Loucy (cell line): ENCODE results near the gene ELL2.

ENCODE experiments used
- H2AFZ ChIP-seq: fragments of 200-600 bp; sonication (generic); 2 replicates; pipeline ENCODE4 v1.6.0; 2016; ENCODE audit warnings: antibody characterized with exemption, mild to moderate bottlenecking, low read length, moderate library complexity
- H3F3A ChIP-seq: fragments of 200-600 bp; 2 replicates; pipeline ENCODE4 v1.6.0; 2016; ENCODE audit warnings: antibody characterized with exemption, low read depth, mild to moderate bottlenecking
- H3K27me3 ChIP-seq: fragments of 200-600 bp; sonication (generic); 2 replicates; pipeline ENCODE4 v1.6.1; 2014; ENCODE audit warnings: low read length, mild to moderate bottlenecking; ENCODE audit not compliant: insufficient read depth, poor library complexity, severe bottlenecking
- H3K36me3 ChIP-seq: fragments of 200-600 bp; sonication (generic); 2 replicates; pipeline ENCODE4 v1.6.1; 2016; ENCODE audit warnings: low read length; ENCODE audit not compliant: insufficient read depth
- H3K4me1 ChIP-seq: fragments of 200-600 bp; sonication (generic); 2 replicates; pipeline ENCODE4 v1.5.1; 2014; ENCODE audit warnings: low read length, mild to moderate bottlenecking; ENCODE audit not compliant: insufficient read depth, poor library complexity, severe bottlenecking
- H3K4me2 ChIP-seq: fragments of 200-600 bp; sonication (generic); 2 replicates; pipeline ENCODE4 v1.6.0; 2014; ENCODE audit warnings: antibody characterized with exemption, low read length, low read depth, mild to moderate bottlenecking; ENCODE audit not compliant: poor library complexity, severe bottlenecking
- H3K4me3 ChIP-seq: fragments of 200-600 bp; sonication (generic); 2 replicates; pipeline ENCODE4 v1.5.1; 2014; ENCODE audit warnings: low read length, mild to moderate bottlenecking, mixed read lengths; ENCODE audit not compliant: poor library complexity, severe bottlenecking
- H3K79me2 ChIP-seq: fragments of 200-600 bp; sonication (generic); 2 replicates; pipeline ENCODE4 v1.6.1; 2014; ENCODE audit warnings: low read length; ENCODE audit not compliant: insufficient read depth
- H3K9ac ChIP-seq: fragments of 200-600 bp; sonication (generic); 2 replicates; pipeline ENCODE4 v1.6.0; 2014; ENCODE audit warnings: mild to moderate bottlenecking, low read depth, low read length, moderate library complexity; ENCODE audit not compliant: poor library complexity, severe bottlenecking
- H3K9me2 ChIP-seq: fragments of 200-600 bp; sonication (generic); replicated peaks from 2 replicates; pipeline ENCODE4 v1.6.1; 2016; ENCODE audit warnings: low read depth, low read length, mixed read lengths
- H3K9me3 ChIP-seq: fragments of 200-600 bp; sonication (generic); 2 replicates; pipeline ENCODE4 v1.6.1; 2014; ENCODE audit warnings: mild to moderate bottlenecking, antibody characterized with exemption, low read length, low read depth; ENCODE audit not compliant: insufficient read depth
- H4K20me1 ChIP-seq: fragments of 200-600 bp; sonication (generic); 2 replicates; pipeline ENCODE4 v1.6.0; 2014; ENCODE audit warnings: antibody characterized with exemption, low read length, mild to moderate bottlenecking; ENCODE audit not compliant: insufficient read depth, poor library complexity, severe bottlenecking
- EZH2phosphoT487 ChIP-seq: fragments of 200-600 bp; IDR thresholded peaks from 2 replicates; pipeline ENCODE4 v1.6.1; 2018; ENCODE audit warnings: antibody characterized with exemption, mild to moderate bottlenecking, moderate library complexity, borderline replicate concordance
- TF ChIP-seq, protein P1 (sequence below): fragments of 200-600 bp; sonication (generic); conservative IDR thresholded peaks from 2 replicates; pipeline ENCODE4 v1.5.1; 2014; ENCODE audit warnings: mild to moderate bottlenecking, antibody characterized with exemption, low read length

The ELL2 gene

DNA sequence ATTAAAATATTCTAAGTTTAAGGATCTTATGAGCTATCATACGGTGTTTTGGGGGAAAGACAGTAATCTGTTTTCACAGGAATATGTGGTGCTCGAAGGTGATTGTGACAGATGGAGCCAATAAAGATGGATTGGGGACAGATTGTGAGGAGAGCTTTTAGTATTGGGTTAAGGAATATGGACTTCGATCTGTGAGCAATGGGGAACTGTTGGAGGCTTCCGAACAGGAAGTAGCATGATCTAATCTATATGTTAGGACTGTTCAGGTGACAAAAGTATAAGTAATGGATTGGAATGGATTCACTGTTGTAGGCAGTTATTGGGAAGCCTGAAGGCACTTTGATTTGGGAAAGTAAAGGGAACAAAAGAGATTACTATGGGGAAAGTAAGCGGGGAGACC lies 7.4 kb upstream of the ELL2 start:
- Histone ChIP-seq H4K20me1 (no peaks in the 10 kb centered on the region), H3K36me3 (no peaks in the 10 kb centered on the region), H3K9me3 (peaks cover 6% of the 10 kb centered on the region; the same call in 1 of the 2 replicates), H3K27me3 (no peaks in the 10 kb centered on the region), H3K4me3 (no peak overlapping the region), H3K9ac (no peak overlapping the region), H3K79me2 (no peaks in the 10 kb centered on the region), H3K9me2 (no peaks in the 10 kb centered on the region), H3F3A (no peaks in the 10 kb centered on the region; the same call in 1 of the 2 replicates), H3K4me2 (no peak overlapping the region), H2AFZ (no peak overlapping the region), H3K4me1 (peaks cover 14% of the 10 kb centered on the region)
- TF ChIP-seq EZH2phosphoT487: no peak
- TF ChIP-seq, protein P1, sequence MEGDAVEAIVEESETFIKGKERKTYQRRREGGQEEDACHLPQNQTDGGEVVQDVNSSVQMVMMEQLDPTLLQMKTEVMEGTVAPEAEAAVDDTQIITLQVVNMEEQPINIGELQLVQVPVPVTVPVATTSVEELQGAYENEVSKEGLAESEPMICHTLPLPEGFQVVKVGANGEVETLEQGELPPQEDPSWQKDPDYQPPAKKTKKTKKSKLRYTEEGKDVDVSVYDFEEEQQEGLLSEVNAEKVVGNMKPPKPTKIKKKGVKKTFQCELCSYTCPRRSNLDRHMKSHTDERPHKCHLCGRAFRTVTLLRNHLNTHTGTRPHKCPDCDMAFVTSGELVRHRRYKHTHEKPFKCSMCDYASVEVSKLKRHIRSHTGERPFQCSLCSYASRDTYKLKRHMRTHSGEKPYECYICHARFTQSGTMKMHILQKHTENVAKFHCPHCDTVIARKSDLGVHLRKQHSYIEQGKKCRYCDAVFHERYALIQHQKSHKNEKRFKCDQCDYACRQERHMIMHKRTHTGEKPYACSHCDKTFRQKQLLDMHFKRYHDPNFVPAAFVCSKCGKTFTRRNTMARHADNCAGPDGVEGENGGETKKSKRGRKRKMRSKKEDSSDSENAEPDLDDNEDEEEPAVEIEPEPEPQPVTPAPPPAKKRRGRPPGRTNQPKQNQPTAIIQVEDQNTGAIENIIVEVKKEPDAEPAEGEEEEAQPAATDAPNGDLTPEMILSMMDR: no peak

GRCh38 chr5:95967236-95967635 lies 5.6 kb upstream of the ELL2 start:
- Histone ChIP-seq H3K4me3 (no peak overlapping the region), H3K9ac (no peak overlapping the region)

DNA sequence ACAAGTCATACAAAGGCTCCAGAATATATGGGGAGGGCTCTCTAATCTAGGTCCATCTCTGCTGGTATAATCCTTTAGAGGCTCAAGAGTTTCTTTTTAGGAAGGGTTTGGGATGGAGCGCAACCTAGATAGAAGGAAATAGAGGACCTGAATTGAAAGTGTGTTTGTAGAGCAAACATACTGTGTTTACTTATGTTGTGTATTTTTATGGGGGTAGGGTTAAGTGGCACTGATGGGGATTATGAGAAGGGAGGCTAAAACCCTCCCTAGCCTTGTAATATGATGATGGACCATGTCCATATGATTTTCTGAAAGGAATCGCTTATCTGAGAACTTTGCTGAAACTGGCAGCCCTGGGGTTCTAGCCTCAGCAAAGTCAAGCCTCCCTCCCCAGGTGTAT lies 4.4 kb upstream of the ELL2 start:
- Histone ChIP-seq H4K20me1 (no peaks in the 10 kb centered on the region), H3K9me3 (peaks cover 6% of the 10 kb centered on the region; the same call in 1 of the 2 replicates), H3K9ac (no peak overlapping the region), H3K36me3 (no peaks in the 10 kb centered on the region), H3K4me3 (no peak overlapping the region), H3K4me2 (no peak overlapping the region), H3K79me2 (0 out of 2 replicates have a peak, but pooled peaks cover under 1% of the 10 kb centered on the region), H2AFZ (no peak overlapping the region), H3K9me2 (no peaks in the 10 kb centered on the region), H3K27me3 (no peaks in the 10 kb centered on the region), H3F3A (no peaks in the 10 kb centered on the region), H3K4me1 (peaks cover 6% of the 10 kb centered on the region)
- no peak for TF ChIP-seq EZH2phosphoT487

More at GRCh38 chr5:95967236-95967635, 5.6 kb upstream of the ELL2 start:
- Histone ChIP-seq H4K20me1 (no peaks in the 10 kb centered on the region), H3K27me3 (no peaks in the 10 kb centered on the region), H3K9me3 (peaks cover 6% of the 10 kb centered on the region; the same call in 1 of the 2 replicates), H3F3A (no peaks in the 10 kb centered on the region), H3K4me1 (peaks cover 2% of the 10 kb centered on the region), H2AFZ (no peak overlapping the region), H3K9me2 (no peaks in the 10 kb centered on the region), H3K79me2 (no peaks in the 10 kb centered on the region), H3K36me3 (no peaks in the 10 kb centered on the region), H3K4me2 (no peak overlapping the region)
- TF ChIP-seq, protein P1: no peak
- no peak for TF ChIP-seq EZH2phosphoT487
